Pancreas (tissue), 10 donors: Measurements from ENCODE around the gene COL4A1. TPM values are rescaled to one million over a fixed set of nuclear protein-coding genes. Genes with fewer than 3 reads are reported as not detected.

ENCODE experiments used
- ATAC-seq, 4 donors: fragments of 200-7000 bp; cut with Tn5 transposase; one replicate each; pipeline versions ENCODE4 v1.8.0 to v1.9.1; 2020; ENCODE audit warnings: mild to moderate bottlenecking in 4 of 4, moderate library complexity in 4 of 4
- DNase-seq, 6 donors: peaks; one replicate each; pipeline ENCODE4 v3.0.0-alpha.2; 2020
- FAIRE-seq: peaks from 2 replicates; lab custom pipeline; 2012; peaks lifted over from hg19 to GRCh38; lab: Jason Lieb, UNC
- H3K27ac ChIP-seq, 4 donors: fragments of 200-600 bp; sonication (generic); 1 replicate in 3 of 4; 2 replicates in 1 of 4; pipeline versions ENCODE4 v1.5.0 to v1.8.0; 2020
- H3K27me3 ChIP-seq, 4 donors: fragments of 200-600 bp; one replicate each; pipeline ENCODE4 v1.8.0; 2021
- H3K36me3 ChIP-seq, 3 donors: fragments of 200-600 bp; sonication (generic) in 1 of 3; one replicate each; pipeline versions ENCODE4 v1.5.0 to v1.8.0; 2020 to 2021
- H3K4me1 ChIP-seq, 3 donors: fragments of 200-600 bp; one replicate each; pipeline ENCODE4 v1.8.0; 2021
- H3K4me3 ChIP-seq, 4 donors: fragments of 200-600 bp; sonication (generic) in 2 of 4; one replicate each; pipeline versions ENCODE4 v1.5.0 to v1.8.0; 2020 to 2021
- H3K9me3 ChIP-seq, 4 donors: fragments of 200-600 bp; one replicate each; pipeline ENCODE4 v1.8.0; 2021
- CTCF ChIP-seq, 4 donors: fragments of 200-600 bp; sonication (generic) in 3 of 4; IDR thresholded peaks; one replicate each; pipeline versions ENCODE4 v1.5.0 to v1.8.0; 2021; ENCODE audit warnings: antibody characterized with exemption in 4 of 4
- WGBS, 2 donors: extraction: QIAGEN DNeasy Blood & Tissue Kit; methylation state at CpG; one replicate each; pipeline ENCODE4 v1.1.7; 2013; 5-methylcytosine and 5-hydroxymethylcytosine counted together
- intact Hi-C, 3 donors: fragments of 100-400 bp; cut with DNase I; formaldehyde crosslinking; loops; one replicate each; pipeline versions ENCODE4 v1.11.1 to v1.14.2; 2022
- polyA plus RNA-seq, 2 donors: library from polyadenylated mRNA; stranded (reverse); fragments of 200-250 nt; gene quantifications; one replicate each; pipeline ENCODE4 v1.2.3, GENCODE V29; 2013
- total RNA-seq, 6 donors: library from RNA; stranded (reverse); fragmentation: NEBNext Ultra II Directional in 4 of 6; extraction: Animal tissue kit (Norgen Biotek cat#: 25700) in 4 of 6; gene quantifications; one replicate each; pipeline versions ENCODE4 v1.2.1 to v1.2.4, GENCODE V29; 2021 to 2023
- donor health status: healthy with polysubstance abuse.
- donor health status: DM: no; HTN: no; CAD: no; lungs with moderate emphysema.
- donor health status: DM: no; HTN: no; CAD: no.
- donor health status: control.
- donor health status: control.
- donor health status: Bipolar disorder and iron deficiency.
- donor health status: DM: yes; HTN: yes; CAD: no.
- donor health status: DM: no; HTN: no; CAD: no.
- donor health status: DM: no; HTN: no; CAD: no.
- donor health status: DM: yes; HTN: yes; CAD: no.

COL4A1 gene
- total and polyA plus RNA-seq, 8 donors = 20.7 to 167 (median 35.6) TPM

GRCh38 chr13:110339263-110339662 is 32.3 kb upstream of the COL4A1 start:
- H3K36me3 ChIP-seq = no peaks in the 10 kb centered on the region
- intact Hi-C loops = no loop called here
- DNase-seq (no peak), ATAC-seq (no peak), FAIRE-seq (no peak)
- 67 to 68% methylated on average over 6 of the region's 6 CpGs for WGBS, 2 donors
- H3K27ac ChIP-seq = no peak overlapping the region
- peaks cover 0 to 10% (median 0%) of the 10 kb centered on the region in 3 donors for H3K4me1 ChIP-seq
- no peaks in the 10 kb centered on the region for H3K9me3 ChIP-seq
- H3K4me3 ChIP-seq = no peak overlapping the region
- no peaks in the 10 kb centered on the region for H3K27me3 ChIP-seq
- TF ChIP-seq CTCF (IDR thresholded peaks at IDR 0.05) = no peak

- Histone ChIP-seq H3K4me1 (peaks cover 0 to 10% (median 0%) of the 10 kb centered on the region in 3 donors), H3K27me3 (no peaks in the 10 kb centered on the region), H3K9me3 (no peaks in the 10 kb centered on the region), H3K4me3 (no peak overlapping the region), H3K36me3 (no peaks in the 10 kb centered on the region), H3K27ac (no peak overlapping the region)
- WGBS, 2 donors = 52 to 57% methylated on average over 13 of the region's 13 CpGs
- no peak for TF ChIP-seq CTCF (IDR thresholded peaks at IDR 0.05)
- DNase-seq (no peak), ATAC-seq (peak in 1 of 4 donors; percentile 20), FAIRE-seq (peak; percentile 43)
- intact Hi-C loops = no loop called here
These were observed 31.6 kb upstream of the COL4A1 start for GRCh38 chr13:110338441-110339101.

DNA sequence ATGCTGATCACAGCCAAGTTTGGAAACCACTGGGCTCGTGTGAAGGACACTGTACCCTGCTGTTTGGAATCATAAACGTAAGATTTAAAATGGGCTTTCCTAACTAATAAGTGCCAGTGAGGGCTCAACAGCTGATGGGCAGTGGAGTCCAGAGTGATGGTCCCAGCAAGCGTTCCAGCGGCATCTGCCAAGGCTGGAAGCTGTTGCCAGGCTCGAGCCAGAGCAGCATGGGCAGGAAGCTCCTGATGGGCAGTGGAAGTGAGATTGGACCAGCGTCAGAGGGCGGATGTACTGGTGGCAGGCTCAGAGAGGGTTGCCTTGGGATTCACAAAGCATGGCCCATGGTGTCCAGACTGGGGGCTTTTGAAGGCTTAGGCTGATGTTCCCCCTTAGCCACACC is 30.3 kb upstream of the COL4A1 start:
- DNase-seq (no peak), FAIRE-seq (no peak), ATAC-seq (no peak)
- H3K27ac ChIP-seq = no peak overlapping the region
- intact Hi-C loops = no loop called here
- 70 to 85% methylated on average over 7 of the region's 7 CpGs for WGBS, 2 donors
- no peak for TF ChIP-seq CTCF (IDR thresholded peaks at IDR 0.05)
- H3K4me1 ChIP-seq = peaks cover 0 to 10% (median 0%) of the 10 kb centered on the region in 3 donors
- H3K36me3 ChIP-seq = no peaks in the 10 kb centered on the region
- H3K27me3 ChIP-seq = no peaks in the 10 kb centered on the region
- H3K9me3 ChIP-seq = no peaks in the 10 kb centered on the region
- no peak overlapping the region for H3K4me3 ChIP-seq

- Histone ChIP-seq H3K27ac (no peak overlapping the region), H3K9me3 (no peaks in the 10 kb centered on the region), H3K4me1 (peaks cover 0 to 7% (median 0%) of the 10 kb centered on the region in 3 donors), H3K4me3 (no peak overlapping the region), H3K36me3 (no peaks in the 10 kb centered on the region), H3K27me3 (no peaks in the 10 kb centered on the region)
- intact Hi-C loops = no loop called here
- ATAC-seq = no peak
- no peak for FAIRE-seq
- DNase-seq = no peak
- TF ChIP-seq CTCF (IDR thresholded peaks at IDR 0.05) = no peak
- WGBS, 2 donors = 61 to 68% methylated on average over 5 of the region's 5 CpGs
These were observed 29.7 kb upstream of the COL4A1 start for GRCh38 chr13:110336681-110337080.

GRCh38 chr13:110336108-110336507 is 29.2 kb upstream of the COL4A1 start:
- Histone ChIP-seq H3K9me3 (no peaks in the 10 kb centered on the region), H3K27me3 (no peaks in the 10 kb centered on the region), H3K4me1 (peaks cover 0 to 2% (median 0%) of the 10 kb centered on the region in 3 donors), H3K36me3 (no peaks in the 10 kb centered on the region), H3K27ac (no peak overlapping the region), H3K4me3 (no peak overlapping the region)
- 94 to 95% methylated on average over 9 of the region's 9 CpGs for WGBS, 2 donors
- DNase-seq (no peak), ATAC-seq (no peak), FAIRE-seq (no peak)
- intact Hi-C loops = no loop called here
- TF ChIP-seq CTCF (IDR thresholded peaks at IDR 0.05) = no peak
